ENCODE measurements around the gene CDIPT. TPM values are rescaled to one million over a fixed set of nuclear protein-coding genes. Genes with fewer than 3 reads are reported as not detected.

Gene CDIPT
- total RNA-seq, 1 experiment from 2014 or later, result 60.5 TPM

DNA sequence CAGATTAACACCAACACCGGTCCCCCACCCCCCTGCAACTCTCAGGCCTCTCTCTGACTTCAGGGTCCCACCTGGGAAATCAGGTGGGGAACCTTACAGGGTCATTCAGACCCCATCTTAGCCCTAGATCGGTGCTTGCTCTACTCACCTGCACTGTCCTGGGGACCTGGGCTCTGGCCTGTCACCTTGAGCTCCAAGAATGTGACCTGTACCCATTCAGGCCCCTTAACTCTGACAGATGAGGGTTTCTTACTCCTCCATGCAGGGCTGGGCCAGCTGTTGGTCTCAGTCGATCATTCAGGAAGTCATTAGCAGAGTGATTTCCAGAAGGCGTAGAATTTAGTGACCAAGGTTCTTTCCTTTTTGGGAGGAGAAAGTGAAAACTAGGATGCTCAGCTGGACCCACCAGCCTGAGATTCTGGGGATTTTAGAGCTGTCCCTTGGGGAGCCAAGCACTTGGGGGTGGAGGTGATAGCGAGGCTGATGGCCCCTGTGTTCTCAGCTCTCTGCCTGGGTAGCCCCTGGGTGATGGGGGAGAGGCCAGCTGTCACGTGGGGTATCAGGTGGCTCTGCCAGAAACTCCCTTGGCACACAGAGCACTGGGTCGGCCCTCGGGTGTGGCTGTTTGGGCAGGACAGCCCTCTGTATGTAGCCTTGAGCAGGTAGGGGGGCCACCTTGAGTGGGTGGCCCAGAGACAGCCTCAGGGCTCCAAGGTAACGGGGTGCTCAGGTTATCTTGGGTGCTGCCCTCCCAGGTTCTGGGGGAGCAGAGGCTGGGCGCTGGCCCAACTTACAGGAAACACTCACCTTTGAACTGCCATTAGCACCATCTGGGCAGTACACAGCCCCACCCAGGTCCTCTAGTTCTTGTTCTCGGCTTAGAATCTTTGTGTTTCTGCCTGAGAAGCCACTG lies 42.0 kb downstream of the CDIPT start:
- intact Hi-C loops (cut with micrococcal nuclease), result no loop called here
- ATAC-seq, result peak; percentile 28

DNA sequence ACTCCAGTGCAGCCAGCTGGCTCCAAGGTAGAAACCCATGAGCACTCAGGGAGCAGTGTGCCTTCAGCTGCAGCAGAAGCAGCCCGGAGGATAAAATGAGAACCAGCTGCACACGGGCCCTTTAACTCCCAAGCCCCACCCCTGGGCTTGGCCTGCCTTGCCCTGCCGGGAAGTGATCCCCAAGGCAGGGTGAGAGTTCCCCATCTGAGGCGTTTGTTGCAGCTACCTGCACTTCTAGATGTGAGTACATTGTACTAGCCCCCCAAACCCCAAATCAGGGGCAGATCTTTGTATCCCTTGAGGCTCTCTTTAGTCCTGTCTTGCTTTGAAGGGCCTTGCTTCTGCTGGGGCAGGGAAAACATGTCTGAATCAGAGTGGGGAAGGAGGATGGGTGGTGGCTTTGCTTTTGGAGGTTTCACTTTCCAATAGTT lies 42.7 kb downstream of the CDIPT start, which contains the start of gene MVP:
Gene MVP, plus strand, starts transcription at position 192 of the 431 bp plus-strand sequence. CDS start 10,088 bp downstream, outside the sequence.
- ATAC-seq (peak; percentile 45), DNase-seq (peak; percentile 59)
- H3K4me1 ChIP-seq (ENCODE audit: insufficient read depth, low read length), result peaks cover 64% of the 10 kb centered on the region
- no peak for TF ChIP-seq EZH2phosphoT487 (IDR thresholded peaks at IDR 0.05; ENCODE audit: borderline replicate concordance, low read length)
- TF ChIP-seq, protein P1, sequence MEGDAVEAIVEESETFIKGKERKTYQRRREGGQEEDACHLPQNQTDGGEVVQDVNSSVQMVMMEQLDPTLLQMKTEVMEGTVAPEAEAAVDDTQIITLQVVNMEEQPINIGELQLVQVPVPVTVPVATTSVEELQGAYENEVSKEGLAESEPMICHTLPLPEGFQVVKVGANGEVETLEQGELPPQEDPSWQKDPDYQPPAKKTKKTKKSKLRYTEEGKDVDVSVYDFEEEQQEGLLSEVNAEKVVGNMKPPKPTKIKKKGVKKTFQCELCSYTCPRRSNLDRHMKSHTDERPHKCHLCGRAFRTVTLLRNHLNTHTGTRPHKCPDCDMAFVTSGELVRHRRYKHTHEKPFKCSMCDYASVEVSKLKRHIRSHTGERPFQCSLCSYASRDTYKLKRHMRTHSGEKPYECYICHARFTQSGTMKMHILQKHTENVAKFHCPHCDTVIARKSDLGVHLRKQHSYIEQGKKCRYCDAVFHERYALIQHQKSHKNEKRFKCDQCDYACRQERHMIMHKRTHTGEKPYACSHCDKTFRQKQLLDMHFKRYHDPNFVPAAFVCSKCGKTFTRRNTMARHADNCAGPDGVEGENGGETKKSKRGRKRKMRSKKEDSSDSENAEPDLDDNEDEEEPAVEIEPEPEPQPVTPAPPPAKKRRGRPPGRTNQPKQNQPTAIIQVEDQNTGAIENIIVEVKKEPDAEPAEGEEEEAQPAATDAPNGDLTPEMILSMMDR (conservative IDR thresholded peaks at IDR 0.05; ENCODE audit: low read depth, low read length), result no peak
- no peak for TF ChIP-seq EZH2 (IDR thresholded peaks at IDR 0.05; ENCODE audit: low read length, unreplicated experiment)
- peak within 1 kb of the TSS; percentile 76 for H3K4me3 ChIP-seq (ENCODE audit: low read length)
- no peaks in the 10 kb centered on the region for H3K9me3 ChIP-seq (ENCODE audit: low read length)
- peak within 1 kb of the TSS; percentile 56 for H3K9ac ChIP-seq (ENCODE audit: low read length)
- H3K4me2 ChIP-seq (ENCODE audit: low read length), result peak within 1 kb of the TSS; percentile 92
- no peaks in the 10 kb centered on the region for H4K20me1 ChIP-seq (ENCODE audit: low read length)
- H2AFZ ChIP-seq (ENCODE audit: low read length), result peak within 1 kb of the TSS; percentile 50; the same call in 1 of the 2 replicates
- POLR2A ChIA-PET (ENCODE audit: unreplicated experiment), result interaction anchor here (0.8 kb wide), 1 partner anchor 11 kb away, joined by 3 read pairs; no protein-coding TSS in a partner anchor
- peaks cover 38% of the 10 kb centered on the region for H3K79me2 ChIP-seq (ENCODE audit: low read length)
- no peaks in the 10 kb centered on the region for H3K27me3 ChIP-seq (ENCODE audit: low read length)
- intact Hi-C loops (cut with micrococcal nuclease), result no loop called here
- CTCF ChIA-PET, result interaction anchor here (0.6 to 2.7 kb wide), 4 partner anchors 23 to 102 kb away, joined by 5 to 9 read pairs (median 7); partner anchors contain the start of gene SEZ6L2
- no TSS peak for BruUV-seq (replicated peaks)
- no peaks in the 10 kb centered on the region for H3K9me2 ChIP-seq (replicated peaks; ENCODE audit: low read length)
- H3K27ac ChIP-seq (ENCODE audit: low read length), result peak within 1 kb of the TSS; percentile 62
- peaks cover 3% of the 10 kb centered on the region for H3F3A ChIP-seq (ENCODE audit: low read length, unreplicated experiment)
- H3K36me3 ChIP-seq (ENCODE audit: low read depth, low read length), result no peaks in the 10 kb centered on the region; the same call in none of the 2 replicates

More for the DNA sequence above, 42.0 kb downstream of the CDIPT start:
- no peaks in the 10 kb centered on the region for H3K9me2 ChIP-seq (replicated peaks; ENCODE audit: low read length)
- TSS peak; percentile 75 for BruUV-seq (replicated peaks)
- peak overlapping the region; percentile 56 for H3K9ac ChIP-seq (ENCODE audit: low read length)
- CTCF ChIA-PET, result interaction anchor here (0.6 to 2.7 kb wide), 6 partner anchors 22 to 102 kb away, joined by 5 to 9 read pairs (median 6); partner anchors contain the start of gene SEZ6L2
- DNase-seq, result peak; percentile 27
- no peaks in the 10 kb centered on the region; the same call in none of the 2 replicates for H3K36me3 ChIP-seq (ENCODE audit: low read depth, low read length)
- POLR2A ChIA-PET (ENCODE audit: unreplicated experiment), result no interaction called here
- peak overlapping the region; percentile 76 for H3K4me3 ChIP-seq (ENCODE audit: low read length)
- H3K79me2 ChIP-seq (ENCODE audit: low read length), result peaks cover 38% of the 10 kb centered on the region
- no peaks in the 10 kb centered on the region for H3K9me3 ChIP-seq (ENCODE audit: low read length)
- H3K27ac ChIP-seq (ENCODE audit: low read length), result peak overlapping the region; percentile 62
- H4K20me1 ChIP-seq (ENCODE audit: low read length), result no peaks in the 10 kb centered on the region
- no peaks in the 10 kb centered on the region for H3K27me3 ChIP-seq (ENCODE audit: low read length)
- no peak for TF ChIP-seq EZH2phosphoT487 (IDR thresholded peaks at IDR 0.05; ENCODE audit: borderline replicate concordance, low read length)
- TF ChIP-seq, protein P1 (conservative IDR thresholded peaks at IDR 0.05; ENCODE audit: low read depth, low read length), result no peak
- no peak for TF ChIP-seq EZH2 (IDR thresholded peaks at IDR 0.05; ENCODE audit: low read length, unreplicated experiment)
- no peak overlapping the region for H2AFZ ChIP-seq (ENCODE audit: low read length)
- peak overlapping the region; percentile 92 for H3K4me2 ChIP-seq (ENCODE audit: low read length)
- H3F3A ChIP-seq (ENCODE audit: low read length, unreplicated experiment), result peaks cover 3% of the 10 kb centered on the region
- H3K4me1 ChIP-seq (ENCODE audit: insufficient read depth, low read length), result peaks cover 69% of the 10 kb centered on the region
